ENCODE results near the gene DPP9. TPM values are rescaled to one million over a fixed set of nuclear protein-coding genes. Genes with fewer than 3 reads are reported as not detected.

The DPP9 gene
- total RNA-seq, 2 experiments from 2014 or later = 91.7 TPM

DNA sequence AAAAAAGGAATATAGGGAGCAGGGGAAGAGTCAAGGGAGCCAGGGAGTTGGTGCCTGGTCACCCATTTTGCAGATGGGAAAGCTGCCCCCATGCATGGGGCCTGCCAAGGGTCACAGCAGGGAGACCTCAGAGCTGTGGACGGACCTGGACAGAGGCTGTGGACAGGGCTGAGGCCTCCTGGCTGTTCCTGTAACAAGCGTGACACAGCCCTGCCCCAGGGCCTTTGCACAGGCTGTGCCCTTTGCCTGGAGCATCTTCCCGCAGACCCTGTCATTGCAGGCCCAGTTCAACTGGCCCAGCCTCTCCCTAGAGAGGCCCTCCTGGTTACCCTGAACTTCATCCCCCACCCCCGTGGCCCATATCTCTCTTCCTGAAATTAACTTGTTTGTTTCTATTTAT, 77.9 kb downstream of the DPP9 start:
- peaks cover 2% of the 10 kb centered on the region for H3K4me1 Mint-ChIP-seq
- no peak overlapping the region for H3K4me3 Mint-ChIP-seq
- DNase-seq = no peak
- H3K27me3 Mint-ChIP-seq = no peaks in the 10 kb centered on the region
- POLR2A ChIA-PET = no interaction called here
- ATAC-seq (ENCODE audit: low read depth) = no peak
- peaks cover 5% of the 10 kb centered on the region for H3K36me3 Mint-ChIP-seq
- H3K27ac Mint-ChIP-seq = no peak overlapping the region
- H3K9me3 Mint-ChIP-seq = no peaks in the 10 kb centered on the region

DNA sequence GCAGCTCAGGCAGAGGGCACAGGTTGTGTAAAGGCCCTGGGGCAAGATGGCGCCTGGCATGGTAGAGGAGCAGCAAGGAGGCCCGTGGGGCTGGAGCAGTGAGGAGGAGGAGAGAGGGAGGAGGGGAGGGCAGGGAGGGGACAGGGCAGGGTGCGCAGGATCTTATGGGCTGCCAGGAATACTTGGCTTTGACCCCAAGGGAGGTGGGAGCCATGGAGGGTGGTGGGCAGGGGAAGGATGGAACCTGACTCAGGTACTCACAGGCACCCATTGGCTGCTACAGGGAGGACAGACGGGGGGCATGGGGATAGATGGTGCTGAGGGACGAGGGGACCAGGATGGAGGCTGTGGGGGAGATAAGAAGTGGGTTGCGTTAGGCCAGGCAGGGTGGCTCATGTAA, 81.0 kb downstream of the DPP9 start:
- DNase-seq (no peak), ATAC-seq (ENCODE audit: low read depth) (no peak)
- H3K36me3 Mint-ChIP-seq = peaks cover 5% of the 10 kb centered on the region
- H3K4me1 Mint-ChIP-seq = peaks cover 7% of the 10 kb centered on the region
- H3K27me3 Mint-ChIP-seq = no peaks in the 10 kb centered on the region
- H3K9me3 Mint-ChIP-seq = no peaks in the 10 kb centered on the region
- no peak overlapping the region for H3K4me3 Mint-ChIP-seq
- peak overlapping the region; percentile 25 for H3K27ac Mint-ChIP-seq
- POLR2A ChIA-PET = interaction anchor here (0.6 kb wide), 1 partner anchor 11 kb away, joined by 3 read pairs; no protein-coding TSS in a partner anchor

DNA sequence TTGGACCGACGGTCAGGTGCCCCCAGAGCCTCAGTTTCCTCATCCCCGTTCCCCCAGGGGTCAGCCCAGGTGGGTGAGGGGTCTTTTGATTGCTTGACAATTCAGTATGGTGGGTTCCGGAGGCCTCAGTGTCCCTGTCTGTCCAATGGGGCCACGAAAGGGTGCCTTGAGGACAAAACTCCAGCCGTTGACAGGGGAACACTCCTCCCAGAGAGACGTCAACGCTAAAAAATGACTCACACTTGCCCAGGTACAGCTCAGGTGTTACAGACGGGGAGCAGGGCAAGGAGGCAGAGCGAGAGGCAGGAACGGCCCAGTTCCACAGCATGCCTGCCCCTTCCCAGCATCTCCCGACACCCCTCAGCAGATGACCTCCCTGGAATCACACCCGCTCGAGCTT, 82.5 kb downstream of the DPP9 start:
- Mint-ChIP-seq H3K9me3 (no peaks in the 10 kb centered on the region), H3K4me3 (peak overlapping the region; percentile 22)
- POLR2A ChIA-PET = interaction anchor here (1.7 kb wide), 1 partner anchor 10 kb away, joined by 5 read pairs; no protein-coding TSS in a partner anchor

DNA sequence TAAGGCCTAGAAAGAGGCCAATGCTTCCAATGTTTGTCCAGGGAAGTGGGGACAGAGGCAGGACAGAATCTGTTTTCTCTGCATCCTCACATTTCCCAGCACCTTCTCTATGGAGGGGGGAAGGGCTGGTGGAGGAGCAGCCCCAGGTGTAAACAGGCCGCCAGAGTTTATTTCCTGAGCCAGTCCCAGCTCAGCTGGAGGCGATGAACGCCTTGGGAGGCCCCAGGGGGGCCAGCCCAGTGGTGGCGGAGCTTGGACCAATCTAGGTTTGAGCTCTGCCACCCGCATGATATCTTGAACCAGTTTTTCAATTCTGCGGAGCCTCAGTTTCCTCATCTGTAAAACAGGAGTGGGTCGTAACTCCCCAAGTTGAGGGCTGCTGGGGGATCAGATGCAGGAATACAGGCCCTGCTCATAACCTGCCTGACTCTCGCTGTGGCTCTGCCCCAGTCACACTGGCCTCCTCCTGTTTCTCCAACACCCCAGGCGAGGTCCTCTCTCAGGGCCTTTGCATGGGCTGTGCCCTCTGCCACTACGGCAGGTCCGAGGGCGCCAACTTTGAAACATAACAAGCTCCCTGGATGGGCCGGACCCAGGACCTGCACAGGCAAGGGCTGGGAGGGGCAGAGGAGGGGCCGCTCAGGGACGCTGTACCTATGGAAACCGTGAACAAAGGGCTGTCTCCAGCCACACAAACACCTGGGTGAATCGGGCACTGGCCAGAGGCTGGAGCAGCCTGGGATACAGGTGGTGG, 83.2 kb downstream of the DPP9 start:
- H3K27me3 Mint-ChIP-seq = no peaks in the 10 kb centered on the region
- peaks cover 16% of the 10 kb centered on the region for H3K4me1 Mint-ChIP-seq
- DNase-seq = no peak
- no peaks in the 10 kb centered on the region for H3K9me3 Mint-ChIP-seq
- peaks cover 2% of the 10 kb centered on the region for H3K36me3 Mint-ChIP-seq
- ATAC-seq (ENCODE audit: low read depth) = no peak
- peak overlapping the region; percentile 93 for H3K27ac Mint-ChIP-seq
- H3K4me3 Mint-ChIP-seq = peak overlapping the region; percentile 100
- POLR2A ChIA-PET = interaction anchor here (0.7 to 1.7 kb wide), 2 partner anchors 10 to 84 kb away, joined by 3 to 5 read pairs; no protein-coding TSS in a partner anchor

More for the DNA sequence above, 82.5 kb downstream of the DPP9 start:
- Mint-ChIP-seq H3K27ac (no peak overlapping the region), H3K4me1 (peaks cover 16% of the 10 kb centered on the region), H3K36me3 (peaks cover 5% of the 10 kb centered on the region), H3K27me3 (no peaks in the 10 kb centered on the region)
- ATAC-seq (ENCODE audit: low read depth) = no peak
- no peak for DNase-seq

DNA sequence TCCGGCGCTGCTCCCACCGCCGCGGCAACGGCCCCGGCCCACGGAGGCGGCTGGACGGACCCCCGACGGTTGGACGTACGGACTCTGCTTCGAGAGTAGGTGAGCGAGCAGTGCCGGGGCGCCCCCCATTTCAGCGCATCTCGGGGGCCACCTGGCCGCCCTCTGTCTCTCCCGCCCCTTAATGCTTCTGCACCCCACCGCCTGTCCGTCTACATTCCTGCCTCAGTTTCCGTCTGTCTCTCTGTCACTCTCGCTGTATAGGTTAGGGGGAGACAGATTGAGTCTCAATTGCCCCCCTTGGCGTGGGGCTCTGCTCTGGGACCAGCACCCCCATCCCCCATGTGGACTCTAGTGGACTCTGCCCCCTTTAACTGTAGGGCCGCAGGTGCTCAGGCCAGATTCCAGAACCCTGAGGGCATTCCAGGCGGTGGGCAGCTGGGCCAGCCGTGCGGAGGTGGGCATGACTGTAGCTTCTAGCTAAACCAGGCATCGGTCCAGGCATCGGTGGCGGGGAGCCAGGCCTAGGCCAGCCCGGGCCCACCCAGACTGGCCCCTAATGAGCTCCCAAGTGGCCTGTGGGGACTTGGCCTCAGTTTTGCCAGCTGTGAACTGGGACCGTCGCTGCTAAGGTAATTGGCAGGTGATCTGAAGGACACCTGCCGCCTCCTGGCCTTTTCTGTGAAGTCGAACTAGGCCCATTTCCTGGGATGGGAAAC, 84.0 kb downstream of the DPP9 start:
- no peak for ATAC-seq (ENCODE audit: low read depth)
- DNase-seq = peak; percentile 50
- Mint-ChIP-seq H3K36me3 (peaks cover 2% of the 10 kb centered on the region), H3K27me3 (no peaks in the 10 kb centered on the region), H3K4me1 (peaks cover 16% of the 10 kb centered on the region), H3K4me3 (peak overlapping the region; percentile 100), H3K9me3 (no peaks in the 10 kb centered on the region), H3K27ac (peak overlapping the region; percentile 93)
- POLR2A ChIA-PET = interaction anchor here (0.7 to 1.7 kb wide), 2 partner anchors 11 to 85 kb away, joined by 3 to 5 read pairs; no protein-coding TSS in a partner anchor

DNA sequence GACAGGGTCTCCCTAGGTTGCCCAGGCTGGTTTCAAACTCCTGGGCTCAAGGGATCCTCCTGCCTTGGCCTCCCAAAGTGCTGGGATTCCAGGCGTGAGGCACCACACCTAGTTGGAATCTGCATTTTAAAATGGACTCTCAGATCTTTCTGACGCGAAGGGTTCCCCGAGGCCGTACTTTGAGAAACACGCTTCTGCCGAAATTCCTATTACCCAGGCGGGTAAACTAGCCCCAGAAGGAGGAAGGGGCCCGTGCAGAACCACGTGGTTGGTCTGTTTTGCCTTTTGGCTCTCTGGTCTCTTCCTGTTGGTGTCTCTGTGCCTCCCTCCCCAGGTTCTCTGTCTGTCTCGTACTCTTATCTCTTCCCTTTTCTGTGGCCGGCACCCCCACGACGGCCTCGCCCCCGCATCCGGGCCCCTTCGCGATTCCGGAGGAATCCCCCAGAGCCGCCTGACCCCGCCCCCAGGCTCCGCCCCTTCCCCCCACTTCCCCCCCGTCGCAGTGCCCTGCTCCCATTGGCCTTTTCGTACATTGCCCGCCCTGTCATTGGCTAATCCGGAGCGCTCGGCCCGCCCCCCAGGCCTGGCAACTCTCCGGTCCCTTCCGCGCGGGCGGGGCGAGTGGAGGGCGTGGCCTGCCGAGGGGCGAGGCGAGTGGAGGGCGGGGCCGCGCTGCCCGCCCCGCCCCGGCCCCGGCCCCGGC, 84.7 kb downstream of the DPP9 start, which contains the start of gene TNFAIP8L1:
TSS of gene TNFAIP8L1 (plus strand) at position 689 of the 703 bp plus-strand sequence. CDS start 12,354 bp downstream, outside the sequence.
- ATAC-seq (ENCODE audit: low read depth) = peak; percentile 90
- Mint-ChIP-seq H3K4me1 (peaks cover 19% of the 10 kb centered on the region), H3K9me3 (no peaks in the 10 kb centered on the region), H3K27ac (peak within 1 kb of the TSS; percentile 95), H3K27me3 (no peaks in the 10 kb centered on the region), H3K36me3 (peaks cover 2% of the 10 kb centered on the region), H3K4me3 (peak within 1 kb of the TSS; percentile 100)
- DNase-seq = peak; percentile 100
- POLR2A ChIA-PET = interaction anchor here (1.0 kb wide), 1 partner anchor 167 kb away, joined by 3 read pairs; the partner anchor contains the start of gene HDGFL2

DNA sequence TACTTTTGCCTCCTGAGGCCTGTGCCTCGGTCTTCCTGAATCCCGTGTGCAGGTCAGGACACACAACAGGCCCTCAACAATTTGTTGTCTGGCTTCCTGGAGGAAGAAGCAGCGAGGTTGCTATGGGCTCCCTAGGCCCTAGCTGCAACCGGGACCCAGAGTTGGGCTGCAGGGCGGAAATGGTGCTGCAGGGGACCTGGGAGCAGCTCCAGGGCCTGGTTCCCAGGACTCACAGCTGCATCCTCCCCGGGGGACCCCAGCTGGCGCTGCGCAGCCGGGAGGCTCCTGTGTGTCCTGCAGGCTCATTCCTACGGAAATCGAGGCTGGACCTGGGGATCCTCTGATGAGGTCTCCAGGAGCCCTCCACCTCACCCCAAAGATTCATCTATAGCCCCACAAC, 85.3 kb downstream of the DPP9 start:
- Mint-ChIP-seq H3K36me3 (peaks cover 2% of the 10 kb centered on the region), H3K27ac (no peak overlapping the region), H3K9me3 (no peaks in the 10 kb centered on the region), H3K4me3 (no peak overlapping the region), H3K4me1 (peaks cover 21% of the 10 kb centered on the region), H3K27me3 (no peaks in the 10 kb centered on the region)
- POLR2A ChIA-PET = interaction anchor here (0.6 to 1.0 kb wide), 2 partner anchors 66 to 167 kb away, joined by 3 to 7 read pairs; partner anchors contain the start of gene HDGFL2
- ATAC-seq (ENCODE audit: low read depth) (no peak), DNase-seq (peak; percentile 48)

DNA sequence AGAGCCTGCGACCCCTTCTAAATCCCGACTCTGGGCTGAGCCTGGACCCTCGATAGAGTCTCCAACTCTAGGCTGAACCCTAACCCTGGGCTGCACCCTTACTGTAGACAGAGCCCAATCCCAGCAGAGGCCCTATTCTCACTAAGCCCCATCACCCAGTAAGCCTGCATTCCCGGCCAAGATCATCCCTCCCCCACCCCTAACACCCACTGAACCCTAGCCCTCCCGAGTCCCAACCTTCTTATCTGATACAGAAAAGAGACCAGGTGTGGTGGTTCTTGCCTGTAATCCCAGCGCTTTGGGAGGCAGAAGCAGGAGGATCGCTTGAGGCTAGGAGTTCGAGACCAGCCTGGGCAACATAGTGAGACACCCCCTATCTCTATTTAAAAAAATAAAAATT, 86.9 kb downstream of the DPP9 start:
- no peaks in the 10 kb centered on the region for H3K9me3 Mint-ChIP-seq
- ATAC-seq (ENCODE audit: low read depth) (no peak), DNase-seq (no peak)
- no peaks in the 10 kb centered on the region for H3K36me3 Mint-ChIP-seq
- H3K27me3 Mint-ChIP-seq = no peaks in the 10 kb centered on the region
- peaks cover 23% of the 10 kb centered on the region for H3K4me1 Mint-ChIP-seq
- POLR2A ChIA-PET = interaction anchor here (1.1 kb wide), 1 partner anchor 60 kb away, joined by 4 read pairs; no protein-coding TSS in a partner anchor
- peak overlapping the region; percentile 54 for H3K27ac Mint-ChIP-seq
- peak overlapping the region; percentile 61 for H3K4me3 Mint-ChIP-seq

DNA sequence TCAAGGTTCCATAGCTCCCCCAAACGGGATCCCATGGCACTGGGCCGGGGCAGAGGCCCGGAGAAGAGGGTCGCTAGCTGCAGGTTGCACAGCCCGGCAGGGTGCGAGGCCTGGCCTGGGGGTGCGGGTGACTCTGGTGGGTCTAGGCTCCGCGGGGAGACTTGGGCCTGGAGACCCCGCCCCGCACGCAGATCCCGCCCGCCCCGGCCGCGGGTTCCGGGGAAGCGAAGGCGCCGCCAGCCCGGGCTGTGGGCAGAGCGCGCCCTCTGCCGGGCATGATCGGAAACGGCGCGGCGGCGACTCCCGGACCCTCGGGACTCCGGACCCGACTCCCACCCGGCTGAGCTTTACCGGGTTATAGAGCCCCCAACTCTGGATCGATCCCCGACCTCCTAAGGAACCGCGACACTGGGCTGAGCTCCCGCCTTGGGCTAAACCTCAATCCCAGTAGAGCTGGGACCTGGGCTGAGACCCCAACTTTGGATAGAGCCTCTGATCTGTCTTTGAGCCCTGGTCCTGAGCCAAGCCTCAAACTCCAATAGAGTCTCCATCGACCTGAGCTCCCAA, 87.4 kb downstream of the DPP9 start:
- POLR2A ChIA-PET = interaction anchor here (1.1 kb wide), 1 partner anchor 60 kb away, joined by 4 read pairs; no protein-coding TSS in a partner anchor
- no peaks in the 10 kb centered on the region for H3K36me3 Mint-ChIP-seq
- ATAC-seq (ENCODE audit: low read depth) (peak; percentile 22), DNase-seq (peak; percentile 93)
- peak overlapping the region; percentile 54 for H3K27ac Mint-ChIP-seq
- H3K27me3 Mint-ChIP-seq = no peaks in the 10 kb centered on the region
- H3K4me3 Mint-ChIP-seq = peak overlapping the region; percentile 61
- peaks cover 23% of the 10 kb centered on the region for H3K4me1 Mint-ChIP-seq
- no peaks in the 10 kb centered on the region for H3K9me3 Mint-ChIP-seq

DNA sequence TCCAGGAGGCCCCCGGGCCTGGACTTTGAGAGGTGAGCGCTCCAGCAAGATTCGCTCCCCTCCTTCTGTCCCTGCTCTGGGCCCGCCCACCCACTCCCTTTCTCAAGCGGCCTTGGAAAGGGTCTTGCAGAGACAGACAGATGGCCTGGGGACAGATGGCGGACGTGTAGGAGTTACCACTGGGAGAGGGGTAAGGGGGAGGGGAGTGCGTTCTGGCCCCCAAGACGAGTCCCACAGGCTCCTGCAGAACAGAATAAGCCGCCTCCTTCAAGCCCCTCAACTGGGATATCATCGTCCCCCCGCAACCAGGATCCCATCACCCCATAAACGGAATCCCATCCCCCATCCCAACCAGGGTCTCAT, 87.9 kb downstream of the DPP9 start:
- no peaks in the 10 kb centered on the region for H3K9me3 Mint-ChIP-seq

DNA sequence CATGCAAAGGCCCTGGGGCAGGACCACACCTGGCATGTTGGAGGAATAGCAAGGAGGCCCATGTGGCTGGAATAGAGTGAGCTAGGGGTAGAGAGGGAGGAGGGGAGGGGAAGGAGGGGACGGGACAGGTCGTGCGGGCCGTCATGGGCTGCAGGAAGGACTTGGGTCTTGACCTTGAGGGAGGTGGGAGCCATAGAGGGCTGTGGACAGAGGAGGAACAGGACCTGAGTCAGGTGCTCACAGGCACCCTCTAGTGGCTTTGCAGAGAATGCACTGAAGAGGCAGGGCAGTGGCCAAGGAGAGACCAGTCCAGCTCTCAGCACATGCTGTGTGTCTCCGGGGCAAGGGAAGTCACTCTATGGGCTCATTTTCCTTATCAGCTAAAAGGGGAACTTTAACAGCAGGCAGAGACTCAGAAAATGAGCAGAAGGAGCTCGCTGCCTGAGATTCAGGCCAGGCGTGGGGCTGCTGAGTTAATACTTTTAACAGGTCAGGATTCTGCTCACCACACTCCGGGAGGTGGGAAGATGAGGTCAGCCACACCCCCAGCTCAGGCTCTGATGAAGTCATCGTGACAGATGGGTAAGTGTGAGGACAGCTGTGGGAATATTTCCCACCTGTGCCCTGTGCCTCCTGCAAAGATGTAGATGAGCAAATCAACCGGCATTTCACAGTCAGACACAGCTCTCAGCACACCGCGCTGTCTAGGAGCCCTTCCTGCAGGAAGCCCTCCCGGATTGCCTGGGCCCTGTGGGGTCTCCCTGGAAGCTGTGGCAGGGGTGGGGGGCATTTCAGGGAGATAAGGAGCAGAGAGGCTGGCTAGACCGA, 90.3 kb downstream of the DPP9 start:
- no peaks in the 10 kb centered on the region for H3K36me3 Mint-ChIP-seq
- H3K4me1 Mint-ChIP-seq = peaks cover 16% of the 10 kb centered on the region
- POLR2A ChIA-PET = interaction anchor here (0.6 to 0.9 kb wide), 3 partner anchors 8 to 158 kb away, joined by 3 to 5 read pairs (median 4); partner anchors contain the start of gene FEM1A
- DNase-seq = peak; percentile 57
- no peak overlapping the region for H3K4me3 Mint-ChIP-seq
- ATAC-seq (ENCODE audit: low read depth) = peak; percentile 49
- H3K9me3 Mint-ChIP-seq = no peaks in the 10 kb centered on the region
- no peaks in the 10 kb centered on the region for H3K27me3 Mint-ChIP-seq
- no peak overlapping the region for H3K27ac Mint-ChIP-seq

More for the DNA sequence above, 87.9 kb downstream of the DPP9 start:
- Mint-ChIP-seq H3K36me3 (no peaks in the 10 kb centered on the region), H3K27ac (peak overlapping the region; percentile 43), H3K27me3 (no peaks in the 10 kb centered on the region), H3K4me3 (peak overlapping the region; percentile 58), H3K4me1 (peaks cover 23% of the 10 kb centered on the region)
- ATAC-seq (ENCODE audit: low read depth) (no peak), DNase-seq (no peak)
- POLR2A ChIA-PET = interaction anchor here (1.1 kb wide), 1 partner anchor 59 kb away, joined by 4 read pairs; no protein-coding TSS in a partner anchor
